NB4 (cell line): ENCODE data around the gene TBX5.
"Not testable (repeated sequence)": the region's sequence is repeated elsewhere in the genome, so short reads cannot be mapped to it uniquely, and the experiment has no call there.

Experiments
- DNase-seq: peaks from one replicate; pipeline ENCODE4 v3.0.0; 2010; ENCODE audit warnings: low read depth
- H3K4me3 ChIP-seq: one replicate; pipeline ENCODE4 v1.5.1; 2011; ENCODE audit warnings: mild to moderate bottlenecking, low read depth, low read length, moderate library complexity
- CTCF ChIP-seq: IDR thresholded peaks from one replicate; pipeline ENCODE4 v1.5.1; 2012; ENCODE audit warnings: low read depth, low read length
- MAX ChIP-seq: IDR thresholded peaks from 2 replicates; pipeline ENCODE4 v1.6.1; 2011; ENCODE audit warnings: low read depth, low read length
- MYC ChIP-seq: IDR thresholded peaks from 2 replicates; pipeline ENCODE4 v1.6.1; 2011; ENCODE audit warnings: low read depth, low read length
- POLR2A ChIP-seq: IDR thresholded peaks from 2 replicates; pipeline ENCODE4 v1.6.1; 2011; ENCODE audit warnings: mild to moderate bottlenecking; ENCODE audit not compliant: insufficient read length; ENCODE audit errors: extremely low read depth

TBX5 gene

GRCh38 chr12:114368685-114369452 lies 37.1 kb downstream of the TBX5 start:
- TF ChIP-seq POLR2A (no peak), MAX (no peak), CTCF (no peak), MYC (no peak)
- no peak overlapping the region for H3K4me3 ChIP-seq
- DNase-seq: no peak

GRCh38 chr12:114361992-114362391 lies 44.0 kb downstream of the TBX5 start:
- TF ChIP-seq POLR2A (no peak), MAX (no peak), MYC (no peak), CTCF (no peak)
- no peak overlapping the region for H3K4me3 ChIP-seq
- DNase-seq: no peak

- TF ChIP-seq MAX: no peak
- no peak for TF ChIP-seq MYC
- no peak for TF ChIP-seq CTCF
- TF ChIP-seq POLR2A: no peak
- no peak for DNase-seq
- no peak overlapping the region for H3K4me3 ChIP-seq
Observed at GRCh38 chr12:114361545-114361944, 44.4 kb downstream of the TBX5 start.

- no peak overlapping the region for H3K4me3 ChIP-seq
- no peak for DNase-seq
- no peak for TF ChIP-seq POLR2A
Observed at GRCh38 chr12:114360485-114360884, 45.5 kb downstream of the TBX5 start.

GRCh38 chr12:114355389-114356088 lies 50.4 kb downstream of the TBX5 start:
- TF ChIP-seq CTCF (peak; percentile 50), POLR2A (no peak), MAX (no peak), MYC (no peak)
- peak; percentile 39 for DNase-seq
- H3K4me3 ChIP-seq: no peak overlapping the region

- H3K4me3 ChIP-seq, DNase-seq: not testable (repeated sequence)
Observed at GRCh38 chr12:114349239-114349638, 56.7 kb downstream of the TBX5 start.

- TF ChIP-seq MYC: no peak
- no peak for TF ChIP-seq POLR2A
- TF ChIP-seq MAX: no peak
- TF ChIP-seq CTCF: no peak
- no peak for DNase-seq
- H3K4me3 ChIP-seq: no peak overlapping the region
Observed at GRCh38 chr12:114347861-114348260, 58.1 kb downstream of the TBX5 start.
